OCI-M2 (cell line): ENCODE results near the gene BCL2.

Experiments used
- DNase-seq: peaks from one replicate; lab custom pipeline; 2025; ENCODE audit not compliant: unreplicated experiment; lab: John Stamatoyannopoulos, UW

Gene BCL2

DNA sequence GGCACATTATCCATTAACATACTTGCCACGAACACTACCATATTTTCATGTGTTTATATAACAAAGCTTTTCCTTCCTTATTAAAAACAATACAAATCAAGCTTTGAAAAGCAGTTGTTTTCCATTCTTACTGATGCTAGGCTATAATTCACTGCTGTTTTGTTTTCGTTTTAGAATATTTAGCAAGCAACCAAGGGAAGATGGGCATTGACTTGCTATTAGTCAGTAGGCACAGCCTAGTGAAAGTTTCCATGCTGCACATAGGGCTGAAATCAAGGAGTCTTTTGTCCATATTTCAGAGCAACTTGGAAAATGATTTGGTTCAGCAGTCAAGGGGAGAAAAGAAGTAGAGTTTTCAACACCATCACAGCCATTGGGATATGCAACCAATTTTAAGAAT lies 31.3 kb downstream of the BCL2 start:
- no peak for DNase-seq

- DNase-seq = no peak
Measured at GRCh38 chr18:63287691-63288220, 31.8 kb downstream of the BCL2 start.

GRCh38 chr18:63286926-63287325 lies 32.6 kb downstream of the BCL2 start:
- DNase-seq = no peak

DNA sequence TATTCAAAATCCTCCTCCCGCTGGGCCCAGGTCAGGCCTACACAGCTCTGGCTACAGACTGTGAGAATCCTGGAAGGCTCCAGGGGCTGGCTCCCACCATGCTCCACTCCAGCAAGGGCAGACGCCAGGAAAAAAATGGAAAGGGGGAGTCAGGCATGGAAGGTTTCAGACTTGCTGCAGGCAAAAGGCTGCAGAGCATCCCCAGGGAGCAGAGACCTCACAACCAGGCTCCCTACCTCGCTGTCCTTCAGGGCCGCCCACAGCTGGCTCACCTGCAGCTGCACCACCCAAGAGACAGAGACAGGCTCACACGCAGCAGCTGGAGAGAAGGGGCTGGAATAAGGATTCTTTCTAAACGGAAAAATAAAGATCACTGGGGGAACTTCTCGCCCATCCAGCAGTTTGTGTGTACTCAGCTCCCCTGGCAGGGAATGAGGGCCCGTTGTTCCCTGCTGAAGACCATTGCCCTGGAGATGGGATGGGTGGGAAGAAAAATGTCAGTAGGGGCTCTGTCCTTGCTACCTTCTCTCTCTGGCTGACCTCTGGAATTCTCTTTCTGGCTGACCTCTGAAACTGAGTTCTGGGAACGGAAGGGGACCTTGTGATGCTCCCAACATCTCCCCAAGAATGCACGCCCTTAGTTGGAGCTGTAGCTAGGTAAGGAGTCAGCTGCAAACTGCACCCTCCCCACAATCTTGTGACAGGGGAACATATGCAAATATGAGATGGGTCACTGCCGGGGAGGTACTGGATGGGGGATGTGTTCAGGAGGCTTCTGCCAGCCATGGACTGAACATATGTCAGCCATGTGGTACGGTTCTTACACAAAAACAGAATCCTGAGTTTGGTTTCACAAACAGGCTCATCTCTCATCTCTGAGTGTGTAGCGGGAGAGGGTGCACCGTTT lies 34.5 kb downstream of the BCL2 start:
- no peak for DNase-seq

DNA sequence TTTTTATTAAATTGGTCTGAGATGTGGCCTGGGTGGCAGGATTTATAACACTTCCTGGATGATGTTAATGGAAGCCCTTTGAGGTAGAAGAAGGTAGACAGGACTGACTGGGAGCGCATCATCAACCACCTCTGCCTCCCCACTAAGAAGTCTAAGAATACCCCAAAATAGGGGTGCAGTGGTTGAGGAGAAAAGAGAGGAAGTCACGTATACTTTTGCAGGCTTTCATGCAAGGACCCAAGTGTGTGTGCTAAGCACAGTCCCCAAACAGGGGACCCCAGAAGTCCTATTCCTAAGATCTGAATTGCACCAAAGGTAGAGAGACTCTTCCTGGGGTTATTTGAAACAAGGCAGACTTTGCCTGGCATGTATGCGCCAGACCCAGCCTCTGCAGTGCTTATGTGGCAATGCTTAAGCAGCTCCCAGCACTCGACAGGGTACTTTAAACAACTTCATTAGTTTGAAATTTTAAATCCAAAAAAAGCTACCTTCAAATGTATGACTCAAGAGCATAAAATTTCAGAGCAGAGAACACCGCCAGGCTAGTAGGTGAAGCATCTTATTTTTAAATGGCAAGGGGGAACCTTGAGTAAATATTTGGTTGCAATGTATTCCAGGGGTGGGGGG lies 35.3 kb downstream of the BCL2 start:
- DNase-seq = no peak

- DNase-seq = no peak
Measured at GRCh38 chr18:63283305-63284094, 36.1 kb downstream of the BCL2 start.

- DNase-seq = no peak
Measured at GRCh38 chr18:63282793-63283192, 36.8 kb downstream of the BCL2 start.

DNA sequence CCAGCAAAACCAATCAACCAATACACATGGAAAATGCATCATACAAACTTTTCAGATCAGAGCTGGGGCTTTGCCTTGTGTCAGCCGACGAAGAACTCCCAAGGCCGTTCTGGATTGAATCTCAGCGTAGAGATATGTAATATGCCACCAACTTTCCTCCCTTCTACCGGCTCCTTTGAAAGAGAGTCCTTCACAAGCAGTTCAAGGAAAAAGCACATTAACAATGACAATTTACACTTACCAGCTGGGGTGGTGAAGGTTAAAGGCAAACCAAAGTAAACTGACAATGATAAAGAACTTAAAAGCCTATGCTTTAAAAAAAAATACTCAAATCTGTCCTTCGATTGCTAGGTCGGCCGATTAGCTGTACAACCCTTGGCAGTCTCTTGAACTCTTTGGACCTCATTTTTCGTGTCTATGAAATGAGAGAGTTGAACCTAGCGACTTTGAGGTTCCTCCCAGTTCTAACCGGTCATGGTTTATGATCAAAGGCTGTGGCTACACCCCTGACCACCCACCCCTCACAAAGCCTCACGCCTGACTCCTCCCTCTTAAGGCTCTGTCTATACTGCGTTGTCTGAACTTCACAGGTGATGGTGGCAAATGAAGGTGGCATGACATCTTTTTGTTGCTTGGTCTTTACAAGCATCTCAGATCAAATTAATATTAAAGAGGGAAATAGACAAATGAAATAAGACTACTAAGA lies 46.2 kb downstream of the BCL2 start:
- DNase-seq = no peak

DNA sequence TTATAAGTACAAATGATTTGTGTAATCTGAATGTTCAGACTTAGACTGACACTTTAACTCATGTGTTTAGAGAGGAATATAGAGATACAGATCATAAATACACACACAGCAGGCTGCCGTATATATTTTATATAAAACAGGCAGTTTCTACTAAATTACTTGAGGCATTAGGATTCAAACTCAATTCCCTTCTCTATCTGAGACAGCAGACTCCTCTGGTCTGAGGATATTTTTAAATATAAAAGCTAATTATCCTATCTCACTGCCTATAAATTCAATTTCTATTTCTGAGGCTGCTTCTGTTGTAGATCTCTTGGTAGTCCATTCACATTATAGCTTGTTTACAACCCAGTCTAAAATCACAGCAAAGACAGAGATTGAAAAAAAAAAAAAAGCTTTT lies 46.9 kb downstream of the BCL2 start:
- no peak for DNase-seq

- DNase-seq = no peak
Measured at GRCh38 chr18:63271881-63272299, 47.7 kb downstream of the BCL2 start.

GRCh38 chr18:63271148-63271547 lies 48.4 kb downstream of the BCL2 start:
- no peak for DNase-seq

GRCh38 chr18:63267975-63268721 lies 51.4 kb downstream of the BCL2 start:
- no peak for DNase-seq

DNA sequence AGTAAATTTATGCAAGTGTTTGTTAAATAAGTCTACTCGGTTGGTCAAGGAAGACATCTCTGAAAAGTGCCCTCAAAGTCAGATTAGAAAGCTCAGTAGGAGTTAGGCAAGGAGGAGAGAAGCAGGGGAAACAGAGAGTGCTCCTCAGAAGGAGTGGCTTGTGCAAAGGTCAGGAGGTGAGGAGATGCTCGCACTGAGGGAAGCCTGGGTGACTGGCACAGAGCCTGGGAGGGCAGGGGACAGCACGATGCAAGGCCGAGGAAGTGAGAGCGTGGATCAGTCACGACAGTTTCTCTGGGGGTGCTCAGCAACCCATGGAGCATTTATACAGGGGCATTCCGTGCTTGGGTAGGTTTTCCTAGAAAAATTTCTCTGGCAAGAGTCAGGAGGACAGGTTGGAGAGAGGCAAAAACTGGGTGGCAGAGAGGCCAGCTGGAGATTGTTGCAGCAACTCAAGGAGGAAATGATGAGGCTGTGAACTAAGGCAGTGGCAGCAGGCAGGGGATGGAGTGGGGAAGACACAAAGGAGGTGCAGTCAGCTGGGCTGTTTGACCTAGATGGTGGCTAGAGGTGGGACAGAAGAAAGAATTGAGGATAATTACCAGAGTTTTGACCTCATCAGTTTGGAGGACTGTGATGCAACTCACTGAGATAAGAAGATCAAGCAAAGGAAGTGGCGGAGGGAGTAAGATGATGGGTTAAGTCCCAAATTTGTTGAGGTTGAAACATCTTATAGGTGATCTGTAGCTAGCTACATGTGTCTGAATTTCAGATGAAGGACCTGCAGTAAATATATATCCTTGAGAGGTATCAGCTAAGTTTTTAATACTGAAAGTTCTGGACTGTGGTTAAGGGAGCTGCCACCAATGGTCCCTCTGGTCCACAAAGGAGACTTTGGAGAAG lies 52.4 kb downstream of the BCL2 start:
- DNase-seq = no peak

GRCh38 chr18:63265326-63265725 lies 54.2 kb downstream of the BCL2 start:
- DNase-seq = no peak

GRCh38 chr18:63264871-63265270 lies 54.7 kb downstream of the BCL2 start:
- DNase-seq = no peak

- DNase-seq = no peak
Measured at GRCh38 chr18:63263444-63263843, 56.1 kb downstream of the BCL2 start.

- DNase-seq = no peak
Measured at GRCh38 chr18:63262369-63263335, 56.9 kb downstream of the BCL2 start.

DNA sequence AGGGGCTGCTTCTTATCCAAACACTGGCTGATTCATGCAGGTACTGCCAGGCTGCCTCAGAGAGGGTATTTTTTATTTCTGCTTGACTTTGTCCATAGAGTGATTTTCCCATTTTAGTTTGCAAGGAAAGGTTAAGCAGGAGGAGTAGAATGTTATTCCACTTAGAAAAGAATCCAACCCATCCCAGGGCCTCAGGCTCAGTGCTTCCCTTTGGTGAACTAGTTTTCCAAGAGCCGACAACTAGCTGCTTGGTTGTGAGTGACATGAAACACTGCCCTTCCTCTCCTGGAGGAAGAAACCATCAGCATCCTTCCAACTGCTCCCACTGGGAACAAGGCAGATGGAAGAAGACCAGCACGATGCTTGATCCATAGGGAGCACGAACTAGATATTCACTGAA lies 58.5 kb downstream of the BCL2 start:
- no peak for DNase-seq
